Psoas muscle (tissue), 8 donors: ENCODE data around the gene ULK4. TPM values are rescaled to one million over a fixed set of nuclear protein-coding genes. Genes with fewer than 3 reads are reported as not detected.
"Not testable (repeated sequence)": the region's sequence is repeated elsewhere in the genome, so short reads cannot be mapped to it uniquely, and the experiment has no call there.

ENCODE experiments used
- ATAC-seq, 4 donors: fragments of 200-7000 bp; cut with Tn5 transposase; one replicate each; pipeline ENCODE4 v1.9.1; 2020; ENCODE audit warnings: moderate library complexity in 3 of 4, mild to moderate bottlenecking in 2 of 4
- DNase-seq, 2 donors: peaks; one replicate each; pipeline ENCODE4 v3.0.0-alpha.2; 2020
- H3K27ac ChIP-seq: fragments of 200-600 bp; one replicate; pipeline ENCODE4 v1.8.0; 2022
- H3K27me3 ChIP-seq, 3 donors: fragments of 200-600 bp in 1 of 3; one replicate each; pipeline versions ENCODE4 v1.6.1 to v1.8.0; 2013 to 2022; ENCODE audit warnings: low read length in 2 of 3, mild to moderate bottlenecking in 2 of 3, moderate library complexity in 1 of 3; ENCODE audit not compliant: insufficient read depth in 3 of 3
- H3K36me3 ChIP-seq, 2 donors: fragments of 200-600 bp in 1 of 2; one replicate each; pipeline versions ENCODE4 v1.6.1 to v1.8.0; 2013 to 2022; ENCODE audit warnings: low read depth in 1 of 2, mild to moderate bottlenecking in 1 of 2, moderate library complexity in 1 of 2; ENCODE audit not compliant: insufficient read depth in 1 of 2
- H3K4me1 ChIP-seq: fragments of 200-600 bp; one replicate; pipeline ENCODE4 v1.8.0; 2022
- H3K4me3 ChIP-seq: fragments of 200-600 bp; one replicate; pipeline ENCODE4 v1.8.0; 2022; ENCODE audit warnings: mild to moderate bottlenecking
- H3K9me3 ChIP-seq: fragments of 200-600 bp; one replicate; pipeline ENCODE4 v1.8.0; 2022
- WGBS, 3 donors: extraction: QIAGEN DNeasy Blood & Tissue Kit; methylation state at CpG; one replicate each; pipeline versions ENCODE4 v1.1.6 to v1.1.7; 2013; 5-methylcytosine and 5-hydroxymethylcytosine counted together
- intact Hi-C, 2 donors: fragments of 100-400 bp; cut with DNase I; formaldehyde crosslinking; loops; one replicate each; pipeline versions ENCODE4 v1.11.0 to v1.14.2; 2022
- polyA plus RNA-seq, 3 donors: library from polyadenylated mRNA; stranded (reverse); fragments of 200-250 nt; gene quantifications; one replicate each; pipeline ENCODE4 v1.2.3, GENCODE V29; 2013
- total RNA-seq, 4 donors: library from RNA; stranded (reverse); fragmentation: NEBNext Ultra II Directional in 2 of 4; extraction: Animal tissue kit (Norgen Biotek cat#: 25700) in 2 of 4; gene quantifications; one replicate each; pipeline versions ENCODE4 v1.2.1 to v1.2.4, GENCODE V29; 2021 to 2023
- TF ChIP-seq, protein P1 (sequence below): fragments of 200-600 bp; IDR thresholded peaks from one replicate; pipeline ENCODE4 v1.8.0; 2022; ENCODE audit warnings: antibody characterized with exemption
- donor health status: healthy with polysubstance abuse.
- donor health status: DM: no; HTN: no; CAD: no; lungs with moderate emphysema.
- donor health status: Bipolar disorder and iron deficiency.
- donor health status: healthy.
- donor health status: DM: yes; HTN: yes; CAD: no.
- donor health status: DM: no; HTN: no; CAD: no.
- donor health status: DM: no; HTN: no; CAD: no.
- donor health status: DM: yes; HTN: yes; CAD: no.

The ULK4 gene
- total and polyA plus RNA-seq, 7 donors = 0.61 to 3.2 (median 1.0) TPM

DNA sequence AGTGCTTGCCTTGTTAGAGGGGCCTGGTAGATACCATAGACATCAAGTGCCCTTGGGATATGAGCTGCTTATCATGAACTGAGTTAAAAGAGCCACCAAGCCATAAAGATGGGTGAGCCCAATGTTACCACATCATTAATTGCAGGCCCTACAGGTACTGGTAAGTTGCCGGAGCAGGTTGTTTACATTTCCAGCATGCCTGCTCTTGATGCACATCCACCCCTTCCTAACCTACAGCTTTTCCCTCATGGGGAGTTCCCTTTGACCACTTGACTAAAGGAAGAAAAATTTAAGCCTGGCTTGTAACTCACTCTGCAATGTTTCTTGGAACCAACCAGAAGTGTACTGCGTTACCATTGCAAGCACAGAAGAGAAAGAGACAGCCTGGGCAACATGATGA lies 24.7 kb upstream of the ULK4 start:
- Histone ChIP-seq H3K27ac (no peak overlapping the region), H3K4me1 (no peaks in the 10 kb centered on the region), H3K9me3 (no peaks in the 10 kb centered on the region), H3K4me3 (no peak overlapping the region), H3K27me3 (no peaks in the 10 kb centered on the region), H3K36me3 (no peaks in the 10 kb centered on the region)
- TF ChIP-seq, protein P1, sequence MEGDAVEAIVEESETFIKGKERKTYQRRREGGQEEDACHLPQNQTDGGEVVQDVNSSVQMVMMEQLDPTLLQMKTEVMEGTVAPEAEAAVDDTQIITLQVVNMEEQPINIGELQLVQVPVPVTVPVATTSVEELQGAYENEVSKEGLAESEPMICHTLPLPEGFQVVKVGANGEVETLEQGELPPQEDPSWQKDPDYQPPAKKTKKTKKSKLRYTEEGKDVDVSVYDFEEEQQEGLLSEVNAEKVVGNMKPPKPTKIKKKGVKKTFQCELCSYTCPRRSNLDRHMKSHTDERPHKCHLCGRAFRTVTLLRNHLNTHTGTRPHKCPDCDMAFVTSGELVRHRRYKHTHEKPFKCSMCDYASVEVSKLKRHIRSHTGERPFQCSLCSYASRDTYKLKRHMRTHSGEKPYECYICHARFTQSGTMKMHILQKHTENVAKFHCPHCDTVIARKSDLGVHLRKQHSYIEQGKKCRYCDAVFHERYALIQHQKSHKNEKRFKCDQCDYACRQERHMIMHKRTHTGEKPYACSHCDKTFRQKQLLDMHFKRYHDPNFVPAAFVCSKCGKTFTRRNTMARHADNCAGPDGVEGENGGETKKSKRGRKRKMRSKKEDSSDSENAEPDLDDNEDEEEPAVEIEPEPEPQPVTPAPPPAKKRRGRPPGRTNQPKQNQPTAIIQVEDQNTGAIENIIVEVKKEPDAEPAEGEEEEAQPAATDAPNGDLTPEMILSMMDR = no peak
- intact Hi-C loops = no loop called here
- DNase-seq (no peak), ATAC-seq (no peak)
- WGBS, 3 donors = 89 to 95% (median 89%) methylated on average over 2 of the region's 2 CpGs

DNA sequence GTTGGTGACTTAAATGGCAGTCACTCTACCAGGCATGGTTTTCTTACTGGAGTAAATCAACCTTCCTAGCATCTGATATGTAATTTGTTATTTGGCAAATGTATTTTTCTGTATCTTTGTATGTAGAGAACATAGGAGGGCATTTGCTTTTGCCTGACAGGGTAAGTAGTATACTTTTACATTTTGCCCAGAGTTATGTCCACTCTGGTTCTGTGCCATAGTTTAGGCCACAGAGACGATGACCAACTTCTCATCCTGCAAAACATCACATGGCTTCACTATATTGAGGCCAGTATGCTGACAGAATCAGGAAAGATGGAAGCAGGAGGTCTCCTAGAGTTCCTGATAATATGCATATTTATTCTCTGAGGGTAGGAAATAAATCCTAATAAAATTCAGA lies 23.1 kb upstream of the ULK4 start:
- H3K27me3 ChIP-seq = no peaks in the 10 kb centered on the region
- no peak overlapping the region for H3K4me3 ChIP-seq
- no peak for ATAC-seq
- H3K36me3 ChIP-seq = no peaks in the 10 kb centered on the region
- DNase-seq = no peak
- intact Hi-C loops = no loop called here
- TF ChIP-seq, protein P1 = no peak
- no peaks in the 10 kb centered on the region for H3K4me1 ChIP-seq
- WGBS, 3 donors = 71 to 74% (median 73%) methylated on average over 1 of the region's 1 CpG
- H3K27ac ChIP-seq = no peak overlapping the region
- H3K9me3 ChIP-seq = no peaks in the 10 kb centered on the region

DNA sequence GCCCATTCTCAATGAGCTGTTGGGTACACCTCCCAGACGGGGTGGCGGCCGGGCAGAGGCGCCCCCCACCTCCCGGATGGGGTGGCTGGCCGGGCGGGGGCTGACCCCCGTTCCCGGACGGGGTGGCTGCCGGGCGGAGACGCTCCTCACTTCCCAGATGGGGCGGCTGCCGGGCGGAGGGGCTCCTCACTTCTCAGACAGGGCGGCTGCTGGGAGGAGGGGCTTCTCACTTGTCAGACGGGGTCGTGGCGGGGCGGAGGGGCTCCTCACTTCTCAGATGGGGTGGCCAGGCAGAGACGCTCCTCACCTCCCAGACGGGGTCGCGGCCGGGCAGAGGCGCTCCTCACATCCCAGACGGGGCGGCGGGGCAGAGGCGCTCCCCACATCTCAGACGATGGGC lies 21.2 kb upstream of the ULK4 start:
- WGBS, 3 donors = 84 to 97% (median 96%) methylated on average over 15 to 27 of the region's 32 CpGs
- H3K27ac ChIP-seq, H3K4me1 ChIP-seq, DNase-seq, intact Hi-C loops, H3K4me3 ChIP-seq, H3K27me3 ChIP-seq, H3K36me3 ChIP-seq, ATAC-seq, H3K9me3 ChIP-seq: not testable (repeated sequence)

DNA sequence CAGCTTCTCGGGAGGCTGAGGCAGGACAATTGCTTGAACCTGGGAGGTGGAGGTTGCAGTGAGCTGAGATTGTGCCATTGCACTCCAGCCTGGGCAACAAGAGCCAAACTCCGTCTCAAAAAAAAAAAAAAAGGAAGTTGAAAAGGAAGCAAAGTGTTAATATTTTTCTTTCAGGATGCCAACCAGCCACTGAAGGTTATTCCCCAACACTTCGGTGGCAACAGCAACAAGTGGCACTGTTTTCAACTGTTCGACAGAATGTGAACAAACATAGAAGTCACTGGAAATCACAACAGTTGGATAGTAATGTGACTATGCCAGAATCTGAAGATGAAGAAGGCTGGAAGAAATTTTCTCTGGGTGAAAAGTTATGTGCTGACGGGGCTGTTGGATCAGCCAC lies 15.5 kb upstream of the ULK4 start:
- H3K27me3 ChIP-seq, intact Hi-C loops, H3K36me3 ChIP-seq, ATAC-seq, H3K4me3 ChIP-seq, H3K4me1 ChIP-seq, H3K9me3 ChIP-seq, H3K27ac ChIP-seq, DNase-seq: not testable (repeated sequence)
- WGBS, 3 donors = 57 to 65% (median 58%) methylated on average over 5 of the region's 5 CpGs

DNA sequence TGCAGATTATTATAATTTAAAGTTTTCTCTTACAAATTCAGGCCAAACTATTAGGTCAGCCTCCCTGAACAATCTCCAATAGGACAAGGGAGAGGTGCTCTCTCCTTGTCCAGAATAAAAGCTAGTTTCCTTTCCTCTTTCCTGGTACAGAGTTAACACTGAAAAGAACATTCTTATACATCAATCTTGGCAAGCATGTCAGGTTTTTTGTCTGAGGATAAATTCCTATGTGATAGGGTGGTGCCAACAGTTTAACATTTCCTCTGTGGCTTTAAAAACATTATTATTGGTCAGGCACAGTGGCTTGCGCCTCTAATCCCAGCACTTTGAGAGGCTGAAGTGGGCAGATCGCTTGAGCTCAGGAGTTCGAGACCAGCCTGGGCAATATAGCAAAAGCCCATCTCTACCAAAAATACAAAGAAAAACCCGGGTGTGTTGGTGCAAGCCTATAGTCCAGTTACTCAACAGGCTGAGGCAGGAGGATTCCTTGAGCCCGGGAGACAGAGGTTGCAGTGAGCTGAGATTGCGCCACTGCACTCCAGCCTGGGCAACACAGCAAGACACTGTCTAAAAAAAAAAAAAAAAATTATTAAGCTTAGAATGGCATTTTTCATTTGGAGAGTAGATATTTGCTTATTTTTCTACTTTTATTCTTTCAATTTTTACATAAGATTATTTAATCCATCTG lies 13.7 kb upstream of the ULK4 start:
- Histone ChIP-seq H3K4me1 (no peaks in the 10 kb centered on the region), H3K4me3 (no peak overlapping the region), H3K27ac (no peak overlapping the region), H3K9me3 (no peaks in the 10 kb centered on the region), H3K36me3 (no peaks in the 10 kb centered on the region), H3K27me3 (no peaks in the 10 kb centered on the region)
- DNase-seq = no peak
- WGBS, 3 donors = 80 to 81% (median 80%) methylated on average over 6 of the region's 6 CpGs
- TF ChIP-seq, protein P1 = no peak
- intact Hi-C loops = no loop called here
- ATAC-seq = no peak

DNA sequence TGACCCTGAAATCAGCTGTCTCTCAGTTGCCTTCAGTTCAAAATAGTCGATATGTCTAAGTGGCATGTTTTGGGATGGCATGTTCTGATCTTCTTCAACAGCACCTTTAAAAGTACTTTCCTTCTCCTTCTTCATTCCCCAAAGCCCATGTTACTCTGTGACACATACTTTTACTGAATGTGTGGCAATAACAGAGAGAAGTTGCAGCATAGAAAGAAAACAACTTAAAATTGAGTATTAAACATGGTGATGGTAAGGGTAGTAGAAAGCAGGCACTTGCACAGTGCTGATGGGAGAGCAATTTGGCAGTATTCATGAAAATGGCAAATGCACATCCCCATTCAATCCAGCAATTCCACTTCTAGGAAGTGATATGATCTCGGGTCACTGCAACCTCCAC lies 12.3 kb upstream of the ULK4 start:
- no peak for DNase-seq
- no peak overlapping the region for H3K4me3 ChIP-seq
- H3K27ac ChIP-seq = no peak overlapping the region
- WGBS, 3 donors = 52 to 68% (median 66%) methylated on average over 2 of the region's 2 CpGs
- intact Hi-C loops = no loop called here
- H3K27me3 ChIP-seq = no peaks in the 10 kb centered on the region
- H3K36me3 ChIP-seq = no peaks in the 10 kb centered on the region
- H3K4me1 ChIP-seq = no peaks in the 10 kb centered on the region
- TF ChIP-seq, protein P1 = no peak
- H3K9me3 ChIP-seq = no peaks in the 10 kb centered on the region
- ATAC-seq = no peak
